Measurements from ENCODE around the gene GALNT2. TPM values are rescaled to one million over a fixed set of nuclear protein-coding genes. Genes with fewer than 3 reads are reported as not detected.
A peak's percentile ranks its signal among the peaks of the same experiment; 100 is the strongest.

The GALNT2 gene
- total and polyA plus RNA-seq, 2 of the 4 experiments (the other 2 are of a cell fraction), result 50.4 to 189 TPM

DNA sequence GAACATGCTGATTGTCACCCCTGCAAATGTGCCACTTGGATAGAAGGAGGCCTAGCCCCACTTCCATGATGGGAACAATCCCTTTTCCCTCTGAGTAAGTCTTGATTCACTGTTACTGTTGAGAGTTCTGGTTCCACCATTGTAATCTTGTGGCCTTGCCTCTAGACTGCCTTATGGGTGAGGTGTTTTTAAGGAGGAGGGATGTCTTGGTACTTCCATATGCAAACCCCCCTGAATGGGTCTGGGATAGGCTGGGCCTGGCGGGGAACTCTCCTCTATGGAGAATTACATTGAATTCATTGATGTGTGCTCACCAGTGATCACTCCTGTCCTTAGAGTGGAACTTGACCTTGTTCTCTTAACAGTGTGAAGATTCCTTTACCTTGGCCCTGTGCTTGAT, 5.8 kb downstream of the GALNT2 start:
- H3K18ac ChIP-seq (ENCODE audit: low read depth, low read length), result no peak overlapping the region
- no peak overlapping the region for H3K56ac ChIP-seq (ENCODE audit: extremely low read depth, insufficient read depth, low read length)
- H2BK15ac ChIP-seq (ENCODE audit: low read depth, low read length), result peak overlapping the region; percentile 6; the same call in 1 of the 3 replicates
- no peak overlapping the region for H3K9ac ChIP-seq (ENCODE audit: low read depth, low read length)
- no peak overlapping the region for H2BK5ac ChIP-seq (ENCODE audit: low read depth, low read length, poor library complexity, severe bottlenecking)
- no peak for DNase-seq
- no peak overlapping the region for H2BK120ac ChIP-seq (ENCODE audit: low read depth, low read length)
- CTCF ChIA-PET, result no interaction called here
- dilution Hi-C loops (cut with HindIII; ENCODE audit: low sequenced_read_pairs, unreplicated experiment) (no loop called here), in situ Hi-C loops (cut with MboI; ENCODE audit: low sequenced_read_pairs) (no loop called here), intact Hi-C loops (cut with micrococcal nuclease) (no loop called here)
- H4K8ac ChIP-seq (ENCODE audit: low read depth in 2 of 2, low read length in 2 of 2), result no peak overlapping the region
- no peaks in the 10 kb centered on the region for H3K9me3 ChIP-seq (ENCODE audit: control insufficient read depth, insufficient read depth, low read length)
- no peak overlapping the region for H3K4me2 ChIP-seq (ENCODE audit: low read depth, low read length)
- TF ChIP-seq MAFK (IDR thresholded peaks at IDR 0.05; ENCODE audit: low read depth, low read length) (no peak), RFX5 (IDR thresholded peaks at IDR 0.05; ENCODE audit: low read depth, low read length) (no peak), NFE2L2 (IDR thresholded peaks at IDR 0.05; ENCODE audit: low read depth, low read length) (no peak), POLR2A (IDR thresholded peaks at IDR 0.05; ENCODE audit: low read depth, low read length) (no peak), BHLHE40 (IDR thresholded peaks at IDR 0.05; ENCODE audit: low read depth, low read length) (no peak), CHD1 (IDR thresholded peaks at IDR 0.05; ENCODE audit: low read depth, low read length) (no peak), RAD21 (IDR thresholded peaks at IDR 0.05; ENCODE audit: low read length) (no peak), FOS (IDR thresholded peaks at IDR 0.05; ENCODE audit: low read depth, low read length) (no peak), RCOR1 (IDR thresholded peaks at IDR 0.05; ENCODE audit: insufficient replicate concordance, low read length) (no peak), SMC3 (IDR thresholded peaks at IDR 0.05; ENCODE audit: low read depth, low read length) (no peak)
- TF ChIP-seq, protein P1, sequence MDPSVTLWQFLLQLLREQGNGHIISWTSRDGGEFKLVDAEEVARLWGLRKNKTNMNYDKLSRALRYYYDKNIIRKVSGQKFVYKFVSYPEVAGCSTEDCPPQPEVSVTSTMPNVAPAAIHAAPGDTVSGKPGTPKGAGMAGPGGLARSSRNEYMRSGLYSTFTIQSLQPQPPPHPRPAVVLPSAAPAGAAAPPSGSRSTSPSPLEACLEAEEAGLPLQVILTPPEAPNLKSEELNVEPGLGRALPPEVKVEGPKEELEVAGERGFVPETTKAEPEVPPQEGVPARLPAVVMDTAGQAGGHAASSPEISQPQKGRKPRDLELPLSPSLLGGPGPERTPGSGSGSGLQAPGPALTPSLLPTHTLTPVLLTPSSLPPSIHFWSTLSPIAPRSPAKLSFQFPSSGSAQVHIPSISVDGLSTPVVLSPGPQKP (IDR thresholded peaks at IDR 0.05; ENCODE audit: borderline replicate concordance, low read depth, low read length), result no peak
- peaks cover 43% of the 10 kb centered on the region for H3K9me1 ChIP-seq (ENCODE audit: insufficient read depth, low read length)
- H4K20me1 ChIP-seq (ENCODE audit: insufficient read depth, low read length), result peaks cover 77% of the 10 kb centered on the region
- H2AK5ac ChIP-seq (ENCODE audit: low read depth, low read length), result peak overlapping the region; percentile 23; the same call in 1 of the 2 replicates
- no peak overlapping the region for H3K27ac ChIP-seq (ENCODE audit: insufficient read depth, low read length)
- no peaks in the 10 kb centered on the region for H3K27me3 ChIP-seq (ENCODE audit: control insufficient read depth, insufficient read depth, low read length)
- H2AFZ ChIP-seq (replicated peaks; ENCODE audit: low read length, poor library complexity), result no peak overlapping the region
- no peak overlapping the region for H3K4me3 ChIP-seq (ENCODE audit: insufficient read depth, low read depth, low read length)
- H3K23ac ChIP-seq (ENCODE audit: low read depth, low read length), result peak overlapping the region; percentile 39; the same call in 1 of the 2 replicates
- peak overlapping the region; percentile 40 for H3K4ac ChIP-seq (ENCODE audit: low read depth, low read length)
- H3K4me1 ChIP-seq (ENCODE audit: control insufficient read depth, insufficient read depth, low read length), result peaks cover 29% of the 10 kb centered on the region
- H2AK9ac ChIP-seq (replicated peaks; ENCODE audit: low read depth, low read length, poor library complexity), result no peak overlapping the region
- H3K79me1 ChIP-seq (ENCODE audit: low read depth in 1 of 2, low read length in 2 of 2), result peaks cover 27 to 94% of the 10 kb centered on the region in 2 experiments
- no peak overlapping the region for H4K5ac ChIP-seq (ENCODE audit: low read depth, low read length)
- peak overlapping the region; percentile 49 for H3K14ac ChIP-seq (replicated peaks; ENCODE audit: low read depth, low read length)
- POLR2A ChIA-PET (ENCODE audit: unreplicated experiment), result no interaction called here
- BruUV-seq (replicated peaks), result no TSS peak
- no peak overlapping the region for H4K91ac ChIP-seq (ENCODE audit: insufficient read depth, low read depth, low read length)
- peaks cover 6% of the 10 kb centered on the region; the same call in 1 of the 2 replicates for H3K36me3 ChIP-seq (ENCODE audit: control insufficient read depth, insufficient read depth, low read length)
- peak overlapping the region; percentile 9; the same call in 1 of the 2 replicates for H2BK20ac ChIP-seq (ENCODE audit: low read depth, low read length)
- no CpG with 5 or more reads among the region's 1 CpG for WGBS, 2 experiments (ENCODE audit: extremely low coverage in 2 of 2, insufficient read length in 1 of 2)
- no peak; the same call in 1 of the 2 replicates for ATAC-seq (ENCODE audit: low read depth)

Measured in IMR-90 (cell line).